ENCODE results near the gene IL17RB. TPM values are rescaled to one million over a fixed set of nuclear protein-coding genes. Genes with fewer than 3 reads are reported as not detected.

Gene IL17RB
- total RNA-seq, 1 donor from 2014 or later: 0.54 TPM

DNA sequence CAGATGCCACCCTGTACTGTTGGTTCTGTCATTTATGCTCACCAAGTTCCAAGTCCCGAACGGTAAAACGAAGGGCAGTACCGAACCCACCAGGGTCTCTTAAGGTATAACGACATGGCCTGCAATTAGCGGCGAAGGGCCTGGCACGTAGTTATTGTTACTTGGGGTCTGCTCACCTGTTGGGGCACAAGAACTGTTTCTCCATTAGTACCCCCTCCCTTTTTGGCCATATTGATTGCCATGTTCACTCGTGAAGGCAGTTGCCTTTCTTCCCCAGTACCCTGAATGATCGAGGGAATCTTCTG, 435 bp downstream of the IL17RB start:
- H3K9me3 Mint-ChIP-seq (ENCODE audit: unreplicated experiment): no peaks in the 10 kb centered on the region
- TF ChIP-seq, protein P1, sequence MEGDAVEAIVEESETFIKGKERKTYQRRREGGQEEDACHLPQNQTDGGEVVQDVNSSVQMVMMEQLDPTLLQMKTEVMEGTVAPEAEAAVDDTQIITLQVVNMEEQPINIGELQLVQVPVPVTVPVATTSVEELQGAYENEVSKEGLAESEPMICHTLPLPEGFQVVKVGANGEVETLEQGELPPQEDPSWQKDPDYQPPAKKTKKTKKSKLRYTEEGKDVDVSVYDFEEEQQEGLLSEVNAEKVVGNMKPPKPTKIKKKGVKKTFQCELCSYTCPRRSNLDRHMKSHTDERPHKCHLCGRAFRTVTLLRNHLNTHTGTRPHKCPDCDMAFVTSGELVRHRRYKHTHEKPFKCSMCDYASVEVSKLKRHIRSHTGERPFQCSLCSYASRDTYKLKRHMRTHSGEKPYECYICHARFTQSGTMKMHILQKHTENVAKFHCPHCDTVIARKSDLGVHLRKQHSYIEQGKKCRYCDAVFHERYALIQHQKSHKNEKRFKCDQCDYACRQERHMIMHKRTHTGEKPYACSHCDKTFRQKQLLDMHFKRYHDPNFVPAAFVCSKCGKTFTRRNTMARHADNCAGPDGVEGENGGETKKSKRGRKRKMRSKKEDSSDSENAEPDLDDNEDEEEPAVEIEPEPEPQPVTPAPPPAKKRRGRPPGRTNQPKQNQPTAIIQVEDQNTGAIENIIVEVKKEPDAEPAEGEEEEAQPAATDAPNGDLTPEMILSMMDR (IDR thresholded peaks at IDR 0.05): no peak
- peaks cover 5% of the 10 kb centered on the region for H3K4me1 Mint-ChIP-seq (ENCODE audit: unreplicated experiment)
- H3K4me3 Mint-ChIP-seq (ENCODE audit: unreplicated experiment): peak overlapping the region; percentile 74
- no peak for DNase-seq (ENCODE audit: extremely low spot score, unreplicated experiment)
- H3K27ac Mint-ChIP-seq (ENCODE audit: unreplicated experiment): no peak overlapping the region
- H3K36me3 Mint-ChIP-seq (ENCODE audit: unreplicated experiment): no peaks in the 10 kb centered on the region
- H3K27me3 Mint-ChIP-seq (ENCODE audit: unreplicated experiment): peaks cover 20% of the 10 kb centered on the region

DNA sequence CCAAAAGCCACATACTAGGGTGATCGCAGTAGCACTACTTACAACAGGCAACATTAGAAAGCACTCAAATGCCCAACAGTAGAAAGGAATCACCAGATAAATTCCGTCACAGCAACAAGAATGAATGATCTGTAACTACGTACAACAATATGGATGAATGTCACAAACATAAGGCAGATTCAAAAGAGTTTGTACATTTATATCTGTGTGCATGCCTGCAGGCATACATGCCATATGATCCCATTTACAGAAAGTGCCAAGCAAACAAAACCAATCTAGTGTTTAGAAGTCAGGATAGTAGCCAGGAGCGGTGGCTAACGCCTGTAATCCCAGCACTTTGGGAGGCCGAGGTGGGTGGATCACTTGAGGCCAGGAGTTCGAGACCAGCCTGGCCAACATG, 3.5 kb downstream of the IL17RB start:
- peaks cover 5% of the 10 kb centered on the region for H3K4me1 Mint-ChIP-seq (ENCODE audit: unreplicated experiment)
- H3K27ac Mint-ChIP-seq (ENCODE audit: unreplicated experiment): no peak overlapping the region
- H3K9me3 Mint-ChIP-seq (ENCODE audit: unreplicated experiment): no peaks in the 10 kb centered on the region
- no peaks in the 10 kb centered on the region for H3K36me3 Mint-ChIP-seq (ENCODE audit: unreplicated experiment)
- DNase-seq (ENCODE audit: extremely low spot score, unreplicated experiment): no peak
- H3K4me3 Mint-ChIP-seq (ENCODE audit: unreplicated experiment): no peak overlapping the region
- TF ChIP-seq, protein P1 (IDR thresholded peaks at IDR 0.05): no peak
- peaks cover 18% of the 10 kb centered on the region for H3K27me3 Mint-ChIP-seq (ENCODE audit: unreplicated experiment)

DNA sequence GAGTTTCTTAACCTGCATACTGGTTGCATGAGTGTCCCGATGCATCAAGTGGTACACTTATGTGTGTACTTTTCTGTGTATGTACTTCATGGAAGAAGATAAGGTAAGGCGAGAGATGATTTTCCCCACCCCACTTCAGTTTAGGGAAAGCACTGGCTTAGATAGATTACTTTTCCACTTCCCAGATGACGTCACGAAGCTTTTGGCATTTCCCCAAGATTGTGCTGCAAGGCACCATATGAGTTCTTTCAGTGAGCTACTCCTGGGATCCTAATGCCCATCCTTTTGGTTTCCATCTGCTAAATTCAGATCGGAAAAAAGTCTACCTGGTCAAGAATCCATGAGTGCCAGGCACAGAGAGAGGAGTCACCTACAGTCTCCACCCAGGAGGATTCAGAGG, 4.5 kb downstream of the IL17RB start:
- no peaks in the 10 kb centered on the region for H3K36me3 Mint-ChIP-seq (ENCODE audit: unreplicated experiment)
- peaks cover 18% of the 10 kb centered on the region for H3K27me3 Mint-ChIP-seq (ENCODE audit: unreplicated experiment)
- TF ChIP-seq, protein P1 (IDR thresholded peaks at IDR 0.05): no peak
- H3K27ac Mint-ChIP-seq (ENCODE audit: unreplicated experiment): no peak overlapping the region
- peaks cover 3% of the 10 kb centered on the region for H3K4me1 Mint-ChIP-seq (ENCODE audit: unreplicated experiment)
- DNase-seq (ENCODE audit: extremely low spot score, unreplicated experiment): no peak
- no peak overlapping the region for H3K4me3 Mint-ChIP-seq (ENCODE audit: unreplicated experiment)
- H3K9me3 Mint-ChIP-seq (ENCODE audit: unreplicated experiment): no peaks in the 10 kb centered on the region

DNA sequence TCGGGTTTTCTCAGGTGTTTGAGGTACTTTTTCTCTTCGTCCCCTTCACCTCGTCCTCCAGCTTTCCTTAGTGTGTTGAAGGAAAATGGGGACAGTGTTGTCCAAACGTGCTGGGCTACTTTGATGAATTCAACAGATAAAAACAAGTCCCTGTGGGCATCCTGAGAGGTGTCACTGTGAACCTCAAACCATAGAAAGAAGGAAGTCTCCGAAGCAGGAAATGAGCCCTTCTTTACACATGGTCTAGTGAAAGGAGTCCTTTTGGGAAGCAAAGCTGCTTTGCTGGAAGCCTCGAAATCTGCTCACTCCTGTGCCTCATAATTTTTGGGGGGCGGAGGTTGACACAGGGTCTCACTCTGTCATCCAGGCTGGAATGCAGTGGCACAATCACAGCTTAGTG, 10.6 kb downstream of the IL17RB start:
- no peaks in the 10 kb centered on the region for H3K27me3 Mint-ChIP-seq (ENCODE audit: unreplicated experiment)
- no peaks in the 10 kb centered on the region for H3K4me1 Mint-ChIP-seq (ENCODE audit: unreplicated experiment)

DNA sequence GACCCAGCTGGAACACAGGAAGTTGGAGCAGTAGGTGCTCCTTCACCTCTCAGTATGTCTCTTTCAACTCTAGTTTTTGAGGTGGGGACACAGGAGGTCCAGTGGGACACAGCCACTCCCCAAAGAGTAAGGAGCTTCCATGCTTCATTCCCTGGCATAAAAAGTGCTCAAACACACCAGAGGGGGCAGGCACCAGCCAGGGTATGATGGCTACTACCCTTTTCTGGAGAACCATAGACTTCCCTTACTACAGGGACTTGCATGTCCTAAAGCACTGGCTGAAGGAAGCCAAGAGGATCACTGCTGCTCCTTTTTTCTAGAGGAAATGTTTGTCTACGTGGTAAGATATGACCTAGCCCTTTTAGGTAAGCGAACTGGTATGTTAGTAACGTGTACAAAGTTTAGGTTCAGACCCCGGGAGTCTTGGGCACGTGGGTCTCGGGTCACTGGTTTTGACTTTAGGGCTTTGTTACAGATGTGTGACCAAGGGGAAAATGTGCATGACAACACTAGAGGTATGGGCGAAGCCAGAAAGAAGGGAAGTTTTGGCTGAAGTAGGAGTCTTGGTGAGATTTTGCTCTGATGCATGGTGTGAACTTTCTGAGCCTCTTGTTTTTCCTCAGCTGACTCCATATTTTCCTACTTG, 11.9 kb downstream of the IL17RB start:
- TF ChIP-seq, protein P1 (IDR thresholded peaks at IDR 0.05): no peak
- Mint-ChIP-seq H3K4me3 (ENCODE audit: unreplicated experiment) (no peak overlapping the region), H3K27ac (ENCODE audit: unreplicated experiment) (no peak overlapping the region), H3K27me3 (ENCODE audit: unreplicated experiment) (no peaks in the 10 kb centered on the region), H3K36me3 (ENCODE audit: unreplicated experiment) (peaks cover 23% of the 10 kb centered on the region), H3K9me3 (ENCODE audit: unreplicated experiment) (no peaks in the 10 kb centered on the region), H3K4me1 (ENCODE audit: unreplicated experiment) (no peaks in the 10 kb centered on the region)
- no peak for DNase-seq (ENCODE audit: extremely low spot score, unreplicated experiment)

More for the DNA sequence above, 10.6 kb downstream of the IL17RB start:
- no peak overlapping the region for H3K27ac Mint-ChIP-seq (ENCODE audit: unreplicated experiment)
- H3K4me3 Mint-ChIP-seq (ENCODE audit: unreplicated experiment): no peak overlapping the region
- no peak for DNase-seq (ENCODE audit: extremely low spot score, unreplicated experiment)
- TF ChIP-seq, protein P1 (IDR thresholded peaks at IDR 0.05): no peak
- H3K36me3 Mint-ChIP-seq (ENCODE audit: unreplicated experiment): peaks cover 14% of the 10 kb centered on the region
- no peaks in the 10 kb centered on the region for H3K9me3 Mint-ChIP-seq (ENCODE audit: unreplicated experiment)
